GM12892 (cell line): ENCODE data around the gene AIPL1.

Source experiments
- POLR2A ChIP-seq: IDR thresholded peaks from 2 replicates; pipeline ENCODE4 v1.6.1; 2011; ENCODE audit warnings: low read depth, low read length, control low read depth
- POLR2AphosphoS5 ChIP-seq: IDR thresholded peaks from 2 replicates; pipeline ENCODE4 v1.6.1; 2011; ENCODE audit warnings: low read depth, low read length, control low read depth
- TAF1 ChIP-seq: IDR thresholded peaks from 2 replicates; pipeline ENCODE4 v1.6.1; 2011; ENCODE audit warnings: low read depth, mild to moderate bottlenecking, control low read depth, low read length, borderline replicate concordance

GRCh38 chr17:6374271-6374691 lies 60.6 kb downstream of the AIPL1 start:
- TF ChIP-seq POLR2A (no peak), POLR2AphosphoS5 (no peak), TAF1 (no peak)
